Uterus (tissue), 4 donors: ENCODE measurements around the gene NLRX1. TPM values are rescaled to one million over a fixed set of nuclear protein-coding genes. Genes with fewer than 3 reads are reported as not detected.
A peak's percentile ranks its signal among the peaks of the same experiment; 100 is the strongest.
"Not testable (repeated sequence)": the region's sequence is repeated elsewhere in the genome, so short reads cannot be mapped to it uniquely, and the experiment has no call there.

Experiments
- DNase-seq, 2 donors: peaks; one replicate each; pipeline ENCODE4 v3.0.0-alpha.2; 2019 to 2020
- H3K27ac ChIP-seq, 2 donors: fragments of 200-600 bp; sonication (generic); 1 replicate in 1 of 2; 2 replicates in 1 of 2; pipeline ENCODE4 v1.5.1; 2016 to 2018
- H3K27me3 ChIP-seq, 2 donors: fragments of 200-600 bp; sonication (generic); one replicate each; pipeline ENCODE4 v1.5.1; 2018 to 2019; ENCODE audit warnings: control low read depth in 1 of 2
- H3K36me3 ChIP-seq, 2 donors: fragments of 200-600 bp; sonication (generic); one replicate each; pipeline ENCODE4 v1.5.1; 2019; ENCODE audit warnings: control low read depth in 1 of 2
- H3K4me1 ChIP-seq, 2 donors: fragments of 200-600 bp; sonication (generic); one replicate each; pipeline ENCODE4 v1.5.1; 2018 to 2019; ENCODE audit warnings: control low read depth in 1 of 2
- H3K4me3 ChIP-seq, 2 donors: fragments of 200-600 bp; sonication (generic); 1 replicate in 1 of 2; 2 replicates in 1 of 2; pipeline ENCODE4 v1.5.1; 2018 to 2019; ENCODE audit warnings: mild to moderate bottlenecking in 1 of 2
- H3K9me3 ChIP-seq, 2 donors: fragments of 200-600 bp; sonication (generic); one replicate each; pipeline ENCODE4 v1.5.1; 2019; ENCODE audit warnings: control low read depth in 1 of 2
- POLR2A ChIP-seq, 2 donors: fragments of 450-650 bp; IDR thresholded peaks; one replicate each; pipeline ENCODE4 v1.6.1; 2016; ENCODE audit warnings: antibody characterized with exemption in 2 of 2, mild to moderate bottlenecking in 1 of 2, moderate library complexity in 1 of 2
- intact Hi-C: fragments of 100-400 bp; cut with DNase I; formaldehyde crosslinking; loops from one replicate; pipeline ENCODE4 v1.15.1; 2023; ENCODE audit warnings: low total_unique reads
- total RNA-seq, 4 donors: library from RNA; depleted of rRNA in 3 of 4; stranded (reverse); fragments of >200 nt in 3 of 4; gene quantifications; one replicate each; pipeline versions ENCODE4 v1.1.0 to v1.2.4, GENCODE V29; 2014 to 2023
- TF ChIP-seq, protein P1 (sequence below), 4 experiments: fragments of 200-600 bp in 2 of 4; fragments of 450-650 bp in 2 of 4; sonication (generic) in 2 of 4; IDR thresholded peaks; one replicate each; pipeline ENCODE4 v1.5.1; 2016 to 2019; ENCODE audit warnings: antibody characterized with exemption in 4 of 4, mild to moderate bottlenecking in 2 of 4, moderate library complexity in 1 of 4
- donor health status: DM: yes; HTN: yes; CAD: no.

Gene NLRX1
- total RNA-seq, 4 donors from 2014 or later, result 5.1 to 23.5 (median 16.8) TPM

DNA sequence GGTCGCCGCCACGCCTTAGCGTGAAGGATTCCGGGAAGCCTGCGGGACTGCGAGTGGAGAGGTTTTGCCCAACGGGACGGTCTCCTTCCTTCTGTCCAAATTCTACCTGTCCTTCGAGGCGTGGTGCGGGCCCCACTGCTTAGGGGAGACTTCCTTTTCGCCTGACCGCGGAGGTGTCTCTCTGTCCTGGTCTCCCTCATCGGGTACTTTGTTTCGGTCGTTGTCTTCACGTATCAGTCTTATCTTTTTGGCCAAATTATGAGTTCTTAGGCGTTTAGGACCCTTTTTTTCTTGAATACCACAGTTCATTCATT is 46.8 kb upstream of the NLRX1 start:
- Histone ChIP-seq H3K4me1 (peaks cover 0 to 10% of the 10 kb centered on the region in 2 donors), H3K36me3 (no peaks in the 10 kb centered on the region), H3K27me3 (no peaks in the 10 kb centered on the region), H3K27ac (peak overlapping the region; percentile 59 to 87), H3K4me3 (peak overlapping the region; percentile 79 to 91), H3K9me3 (no peaks in the 10 kb centered on the region)
- DNase-seq, result no peak
- intact Hi-C loops, result no loop called here
- no peak for TF ChIP-seq POLR2A (IDR thresholded peaks at IDR 0.05)
- TF ChIP-seq, protein P1, sequence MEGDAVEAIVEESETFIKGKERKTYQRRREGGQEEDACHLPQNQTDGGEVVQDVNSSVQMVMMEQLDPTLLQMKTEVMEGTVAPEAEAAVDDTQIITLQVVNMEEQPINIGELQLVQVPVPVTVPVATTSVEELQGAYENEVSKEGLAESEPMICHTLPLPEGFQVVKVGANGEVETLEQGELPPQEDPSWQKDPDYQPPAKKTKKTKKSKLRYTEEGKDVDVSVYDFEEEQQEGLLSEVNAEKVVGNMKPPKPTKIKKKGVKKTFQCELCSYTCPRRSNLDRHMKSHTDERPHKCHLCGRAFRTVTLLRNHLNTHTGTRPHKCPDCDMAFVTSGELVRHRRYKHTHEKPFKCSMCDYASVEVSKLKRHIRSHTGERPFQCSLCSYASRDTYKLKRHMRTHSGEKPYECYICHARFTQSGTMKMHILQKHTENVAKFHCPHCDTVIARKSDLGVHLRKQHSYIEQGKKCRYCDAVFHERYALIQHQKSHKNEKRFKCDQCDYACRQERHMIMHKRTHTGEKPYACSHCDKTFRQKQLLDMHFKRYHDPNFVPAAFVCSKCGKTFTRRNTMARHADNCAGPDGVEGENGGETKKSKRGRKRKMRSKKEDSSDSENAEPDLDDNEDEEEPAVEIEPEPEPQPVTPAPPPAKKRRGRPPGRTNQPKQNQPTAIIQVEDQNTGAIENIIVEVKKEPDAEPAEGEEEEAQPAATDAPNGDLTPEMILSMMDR (IDR thresholded peaks at IDR 0.05), result no peak

DNA sequence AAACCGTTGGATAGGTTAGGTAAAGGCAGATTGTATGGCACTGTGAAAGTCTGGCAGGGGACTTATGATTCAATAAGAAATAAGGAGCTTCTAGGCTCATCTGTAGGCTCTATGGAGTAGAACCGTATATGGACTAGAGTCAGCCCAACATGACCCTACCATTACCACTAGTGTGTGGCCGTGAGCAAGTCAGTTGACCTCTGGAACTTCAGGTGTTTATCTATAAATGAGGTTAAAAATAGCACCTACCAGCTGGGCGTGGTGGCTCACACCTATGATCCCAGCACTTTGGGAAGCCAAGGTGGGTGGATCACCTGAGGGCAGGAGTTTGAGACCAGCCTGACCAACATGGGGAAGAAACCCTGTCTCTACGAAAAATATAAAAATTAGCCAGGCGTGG is 42.7 kb upstream of the NLRX1 start:
- H3K36me3 ChIP-seq, result no peaks in the 10 kb centered on the region
- DNase-seq, result no peak
- H3K27me3 ChIP-seq, result no peaks in the 10 kb centered on the region
- TF ChIP-seq, protein P1 (IDR thresholded peaks at IDR 0.05), result no peak
- TF ChIP-seq POLR2A (IDR thresholded peaks at IDR 0.05), result no peak
- H3K4me3 ChIP-seq, result no peak overlapping the region
- intact Hi-C loops, result no loop called here
- H3K9me3 ChIP-seq, result no peaks in the 10 kb centered on the region
- peaks cover 0 to 10% of the 10 kb centered on the region in 2 donors for H3K4me1 ChIP-seq
- H3K27ac ChIP-seq, result no peak overlapping the region

DNA sequence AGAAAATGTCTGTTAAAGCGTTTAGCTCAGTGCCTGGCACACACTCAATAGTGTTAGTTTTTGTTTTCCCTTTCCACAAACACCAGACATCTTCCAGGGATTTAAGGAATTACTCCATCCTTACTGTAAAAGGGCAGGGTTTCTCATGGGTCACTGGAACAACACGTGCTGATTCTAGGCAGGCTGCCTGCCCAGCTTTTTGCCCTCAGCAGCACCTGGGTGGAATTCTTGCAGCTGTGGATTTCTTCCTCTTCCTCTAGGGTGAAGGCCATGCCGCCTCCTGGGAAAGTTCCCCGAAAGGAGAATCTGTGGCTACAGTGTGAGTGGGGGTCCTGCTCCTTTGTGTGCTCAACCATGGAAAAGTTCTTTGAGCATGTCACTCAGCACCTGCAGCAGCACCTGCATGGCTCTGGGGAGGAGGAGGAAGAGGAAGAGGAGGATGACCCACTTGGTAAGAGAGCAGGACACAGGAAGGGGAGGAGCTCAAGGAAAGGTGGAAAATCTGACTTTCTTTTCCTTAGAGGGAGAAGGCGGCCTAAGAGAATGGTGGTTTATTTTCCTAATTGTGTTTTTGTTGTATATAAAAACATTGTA is 41.8 kb upstream of the NLRX1 start:
- Histone ChIP-seq H3K4me1 (peaks cover 0 to 10% of the 10 kb centered on the region in 2 donors), H3K9me3 (no peaks in the 10 kb centered on the region), H3K27ac (peak overlapping the region in 1 of 2 donors; percentile 18), H3K4me3 (no peak overlapping the region), H3K36me3 (no peaks in the 10 kb centered on the region), H3K27me3 (no peaks in the 10 kb centered on the region)
- TF ChIP-seq, protein P1 (IDR thresholded peaks at IDR 0.05), result no peak
- TF ChIP-seq POLR2A (IDR thresholded peaks at IDR 0.05), result no peak
- intact Hi-C loops, result no loop called here
- no peak for DNase-seq

DNA sequence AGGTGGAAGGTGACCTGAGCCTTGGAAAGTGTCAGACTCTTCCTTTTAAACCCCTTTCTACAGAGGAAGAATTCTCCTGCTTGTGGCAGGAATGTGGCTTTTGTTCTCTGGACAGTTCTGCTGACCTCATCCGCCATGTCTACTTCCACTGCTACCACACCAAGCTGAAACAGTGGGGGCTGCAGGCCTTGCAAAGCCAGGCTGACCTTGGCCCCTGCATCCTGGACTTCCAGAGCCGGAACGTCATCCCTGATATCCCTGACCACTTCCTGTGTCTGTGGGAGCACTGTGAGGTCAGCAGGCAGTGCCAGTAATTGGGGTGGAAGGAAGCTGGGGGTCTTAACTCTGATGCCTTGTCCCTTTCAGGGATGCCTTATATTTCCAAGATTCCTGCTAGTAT is 37.9 kb upstream of the NLRX1 start:
- Histone ChIP-seq H3K4me3 (no peak overlapping the region), H3K4me1 (no peaks in the 10 kb centered on the region), H3K36me3 (no peaks in the 10 kb centered on the region), H3K9me3 (no peaks in the 10 kb centered on the region), H3K27ac (no peak overlapping the region), H3K27me3 (no peaks in the 10 kb centered on the region)
- TF ChIP-seq, protein P1 (IDR thresholded peaks at IDR 0.05), result no peak
- TF ChIP-seq POLR2A (IDR thresholded peaks at IDR 0.05), result no peak
- no peak for DNase-seq
- intact Hi-C loops, result no loop called here

DNA sequence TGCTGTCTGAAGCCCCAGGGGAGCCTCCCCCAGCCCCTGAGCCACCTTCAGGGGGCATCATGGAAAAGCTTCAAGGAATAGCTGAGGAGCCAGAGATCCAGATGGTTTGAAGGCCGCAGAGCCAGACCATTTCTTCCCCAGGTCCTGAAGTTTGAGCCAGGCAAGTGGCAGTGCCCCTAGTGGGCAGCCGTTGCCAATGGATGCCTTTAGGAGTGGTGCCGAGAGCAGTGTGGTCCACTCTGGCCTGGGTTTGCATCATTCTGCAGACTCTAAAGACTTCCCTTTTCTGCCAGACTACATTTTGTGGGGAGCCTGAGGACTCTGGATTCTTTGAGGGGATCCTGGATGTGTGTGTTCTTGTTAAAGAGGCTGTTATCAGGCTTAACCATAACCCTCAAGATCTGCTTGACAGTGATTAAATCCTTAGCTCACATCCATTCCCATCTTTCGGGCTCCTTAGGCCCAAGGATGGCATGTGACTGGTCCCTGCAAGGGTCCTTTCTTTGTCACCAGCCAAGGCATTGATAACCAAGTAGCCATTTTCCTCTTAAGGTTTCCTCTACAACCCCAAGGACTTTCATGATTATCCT is 34.0 kb upstream of the NLRX1 start:
- Histone ChIP-seq H3K4me1 (no peaks in the 10 kb centered on the region), H3K36me3 (no peaks in the 10 kb centered on the region), H3K27ac (no peak overlapping the region), H3K9me3 (no peaks in the 10 kb centered on the region), H3K4me3 (no peak overlapping the region), H3K27me3 (no peaks in the 10 kb centered on the region)
- intact Hi-C loops, result no loop called here
- no peak for TF ChIP-seq POLR2A (IDR thresholded peaks at IDR 0.05)
- TF ChIP-seq, protein P1 (IDR thresholded peaks at IDR 0.05), result peak in 1 of 4 experiments; percentile 15
- DNase-seq, result no peak

DNA sequence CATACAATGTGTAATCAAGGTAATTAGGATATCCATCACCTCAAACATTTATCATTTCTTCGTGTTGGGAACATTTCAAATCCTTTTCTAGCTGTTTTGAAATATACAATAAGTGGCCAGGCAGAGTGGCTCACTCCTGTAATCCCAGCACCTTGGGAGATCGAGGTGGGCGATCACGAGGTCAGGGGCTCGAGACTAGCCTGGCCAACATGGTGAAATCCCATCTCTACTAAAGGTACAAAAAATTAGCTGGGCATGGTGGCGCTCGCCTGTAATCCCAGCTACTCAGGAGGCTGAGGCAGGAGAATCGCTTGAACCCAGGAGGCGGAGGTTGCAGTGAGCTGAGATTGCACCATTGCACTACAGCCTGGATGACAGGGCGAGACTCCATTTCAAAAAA is 29.2 kb upstream of the NLRX1 start:
- H3K9me3 ChIP-seq, intact Hi-C loops, H3K4me3 ChIP-seq, H3K27ac ChIP-seq, H3K27me3 ChIP-seq, H3K36me3 ChIP-seq, DNase-seq, H3K4me1 ChIP-seq: not testable (repeated sequence)
